CD4-positive, alpha-beta T cell (primary cell): ENCODE results near the gene CYP24A1. TPM values are rescaled to one million over a fixed set of nuclear protein-coding genes. Genes with fewer than 3 reads are reported as not detected.

Source experiments
- ATAC-seq: fragments of 200-7000 bp; cut with Tn5 transposase; one replicate; pipeline ENCODE4 v1.10.0; 2022; ENCODE audit warnings: mild to moderate bottlenecking; ENCODE audit not compliant: poor library complexity
- CTCF ChIA-PET: fragments of 350-600 bp; sonication (Branson Sonifier 250); formaldehyde crosslinking; loops from one replicate; lab custom pipeline; 2021; ENCODE audit warnings: antibody characterized with exemption, inconsistent platforms; lab: Charles Lee
- POLR2A ChIA-PET: fragments of 350-600 bp; sonication (Branson Sonifier 250); formaldehyde crosslinking; loops from one replicate; lab custom pipeline; 2021; ENCODE audit warnings: antibody characterized with exemption, inconsistent platforms; lab: Charles Lee
- DNase-seq, 14 experiments: peaks; one replicate each; pipeline ENCODE4 v3.0.0-alpha.2; 2013 to 2020; ENCODE audit warnings: mixed read lengths in 2 of 14
- H3K27ac ChIP-seq, 2 donors: one replicate each; pipeline versions ENCODE4 v1.5.1 to v1.7.0; 2013; ENCODE audit warnings: low read length in 2 of 2, low read depth in 1 of 2, mild to moderate bottlenecking in 1 of 2
- H3K27me3 ChIP-seq, 2 experiments: 1 replicate in 1 of 2; 2 replicates in 1 of 2; pipeline versions ENCODE4 v1.6.1 to v1.7.0; 2013; ENCODE audit warnings: low read length in 2 of 2, control low read depth in 1 of 2, mild to moderate bottlenecking in 1 of 2, moderate library complexity in 1 of 2; ENCODE audit not compliant: insufficient read depth in 2 of 2, control insufficient read depth in 1 of 2
- H3K36me3 ChIP-seq: one replicate; pipeline ENCODE4 v1.6.1; 2013; ENCODE audit warnings: low read length, control low read depth; ENCODE audit not compliant: insufficient read depth
- H3K4me1 ChIP-seq: one replicate; pipeline ENCODE4 v1.6.1; 2013; ENCODE audit warnings: low read length, control low read depth; ENCODE audit not compliant: insufficient read depth
- H3K4me3 ChIP-seq: one replicate; pipeline ENCODE4 v1.5.1; 2013; ENCODE audit warnings: mild to moderate bottlenecking, low read length, moderate library complexity
- H3K9me3 ChIP-seq, 2 experiments: 1 replicate in 1 of 2; 2 replicates in 1 of 2; pipeline versions ENCODE4 v1.6.1 to v1.7.0; 2013; ENCODE audit warnings: low read length in 2 of 2, mild to moderate bottlenecking in 2 of 2, control low read depth in 1 of 2, moderate library complexity in 1 of 2; ENCODE audit not compliant: control insufficient read depth in 1 of 2, insufficient read depth in 1 of 2
- H3K27ac Mint-ChIP-seq: one replicate; pipeline ENCODE4 v1.8.0; 2020; ENCODE audit warnings: mixed read lengths
- H3K27me3 Mint-ChIP-seq: one replicate; pipeline ENCODE4 v1.8.0; 2021; ENCODE audit warnings: mixed read lengths
- H3K36me3 Mint-ChIP-seq: one replicate; pipeline ENCODE4 v1.8.0; 2021; ENCODE audit warnings: low read depth, mixed read lengths
- H3K4me1 Mint-ChIP-seq: one replicate; pipeline ENCODE4 v1.8.0; 2021; ENCODE audit warnings: low read depth, mixed read lengths
- H3K4me3 Mint-ChIP-seq: one replicate; pipeline ENCODE4 v1.8.0; 2020; ENCODE audit warnings: mild to moderate bottlenecking, mixed read lengths
- H3K9me3 Mint-ChIP-seq: one replicate; pipeline ENCODE4 v1.8.0; 2020; ENCODE audit warnings: mixed read lengths
- intact Hi-C, 2 experiments: fragments of 100-400 bp; cut with DNase I in 1 of 2; cut with micrococcal nuclease in 1 of 2; formaldehyde crosslinking; loops; one replicate each; pipeline versions ENCODE4 v1.15.1 to v1.9.0; 2023 to 2025; cut with DNase I, micrococcal nuclease
- total RNA-seq, 174 experiments: library from RNA in 2 of 174; stranded (reverse) in 2 of 174; gene quantifications; one replicate each; pipeline ENCODE4 v1.2.3 and lab custom pipeline; 2021 to 2026
- TF ChIP-seq, protein P1 (sequence below): fragments of 200-600 bp; IDR thresholded peaks from one replicate; pipeline ENCODE4 v1.8.0; 2022; ENCODE audit warnings: antibody characterized with exemption, mild to moderate bottlenecking

The CYP24A1 gene
- total RNA-seq, 2 experiments from 2014 or later, result 0.56 to 1.0 TPM

DNA sequence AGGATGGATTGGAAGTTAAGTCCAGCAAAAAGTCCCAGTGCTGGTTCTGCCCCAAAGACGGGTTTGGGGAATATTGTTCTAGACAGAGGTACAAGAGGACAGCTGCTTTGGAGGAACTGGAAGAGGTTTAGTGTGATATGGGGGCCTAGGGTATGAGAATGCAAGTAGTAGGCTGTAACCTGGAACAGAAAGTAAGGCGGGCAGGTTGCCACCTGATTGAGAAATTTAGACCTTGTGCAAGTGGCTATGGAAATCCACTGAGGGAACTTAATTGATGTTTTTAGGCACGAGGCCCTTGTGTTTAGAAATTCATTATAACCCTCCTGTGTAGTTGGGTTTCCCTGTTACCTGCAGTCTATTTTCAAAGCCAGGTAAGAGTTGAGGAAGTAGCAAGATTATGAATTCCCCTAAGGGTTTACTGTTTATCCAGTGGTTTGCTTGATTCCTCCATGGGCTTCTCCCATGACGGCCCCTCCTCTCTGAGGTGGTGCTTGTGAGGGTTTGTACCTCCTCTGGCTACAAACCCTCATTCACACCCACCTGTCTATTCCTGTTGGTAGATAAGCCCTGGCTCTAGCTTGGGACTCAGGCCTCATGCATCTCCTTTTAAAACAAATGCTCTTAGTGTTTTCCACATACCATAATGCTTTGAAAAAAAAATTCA lies 61.4 kb downstream of the CYP24A1 start:
- Histone ChIP-seq H3K27ac (no peak overlapping the region), H3K9me3 (no peaks in the 10 kb centered on the region), H3K36me3 (no peaks in the 10 kb centered on the region), H3K4me1 (no peaks in the 10 kb centered on the region), H3K27me3 (peaks cover 0 to 2% of the 10 kb centered on the region in 2 experiments), H3K4me3 (no peak overlapping the region)
- ChIA-PET POLR2A (no interaction called here), CTCF (no interaction called here)
- DNase-seq, result no peak
- H3K27ac Mint-ChIP-seq, result no peak overlapping the region
- no peak overlapping the region for H3K4me3 Mint-ChIP-seq
- TF ChIP-seq, protein P1, sequence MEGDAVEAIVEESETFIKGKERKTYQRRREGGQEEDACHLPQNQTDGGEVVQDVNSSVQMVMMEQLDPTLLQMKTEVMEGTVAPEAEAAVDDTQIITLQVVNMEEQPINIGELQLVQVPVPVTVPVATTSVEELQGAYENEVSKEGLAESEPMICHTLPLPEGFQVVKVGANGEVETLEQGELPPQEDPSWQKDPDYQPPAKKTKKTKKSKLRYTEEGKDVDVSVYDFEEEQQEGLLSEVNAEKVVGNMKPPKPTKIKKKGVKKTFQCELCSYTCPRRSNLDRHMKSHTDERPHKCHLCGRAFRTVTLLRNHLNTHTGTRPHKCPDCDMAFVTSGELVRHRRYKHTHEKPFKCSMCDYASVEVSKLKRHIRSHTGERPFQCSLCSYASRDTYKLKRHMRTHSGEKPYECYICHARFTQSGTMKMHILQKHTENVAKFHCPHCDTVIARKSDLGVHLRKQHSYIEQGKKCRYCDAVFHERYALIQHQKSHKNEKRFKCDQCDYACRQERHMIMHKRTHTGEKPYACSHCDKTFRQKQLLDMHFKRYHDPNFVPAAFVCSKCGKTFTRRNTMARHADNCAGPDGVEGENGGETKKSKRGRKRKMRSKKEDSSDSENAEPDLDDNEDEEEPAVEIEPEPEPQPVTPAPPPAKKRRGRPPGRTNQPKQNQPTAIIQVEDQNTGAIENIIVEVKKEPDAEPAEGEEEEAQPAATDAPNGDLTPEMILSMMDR, result no peak
- no peaks in the 10 kb centered on the region for H3K9me3 Mint-ChIP-seq
- H3K36me3 Mint-ChIP-seq, result no peaks in the 10 kb centered on the region
- intact Hi-C loops, result no loop called here
- H3K27me3 Mint-ChIP-seq, result peaks cover 11% of the 10 kb centered on the region
- ATAC-seq, result no peak
- no peaks in the 10 kb centered on the region for H3K4me1 Mint-ChIP-seq

DNA sequence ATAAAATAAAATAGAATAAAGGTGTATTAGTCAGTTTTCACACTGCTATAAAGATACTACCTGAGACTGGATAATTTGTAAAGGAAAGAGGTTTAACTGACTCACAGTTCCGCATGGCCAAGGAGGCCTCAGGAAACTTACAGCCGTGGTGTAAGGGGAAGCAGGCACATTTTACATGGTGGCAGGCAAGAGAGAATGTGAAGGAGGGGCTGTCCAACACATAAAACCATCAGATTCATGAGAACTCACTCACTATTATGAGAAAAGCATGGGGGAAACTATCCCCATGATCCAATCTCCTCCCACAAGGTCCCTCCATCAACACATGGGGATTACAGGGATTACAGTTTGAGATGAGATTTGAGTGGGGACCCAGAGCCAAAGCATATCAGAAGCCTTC lies 62.3 kb downstream of the CYP24A1 start:
- ChIA-PET POLR2A (no interaction called here), CTCF (interaction anchor here (1.4 kb wide), 1 partner anchor 20 kb away, joined by 3 read pairs; no protein-coding TSS in a partner anchor)
- H3K36me3 ChIP-seq, result no peaks in the 10 kb centered on the region
- no peak for ATAC-seq
- Mint-ChIP-seq H3K4me3 (no peak overlapping the region), H3K9me3 (no peaks in the 10 kb centered on the region), H3K36me3 (no peaks in the 10 kb centered on the region), H3K27ac (no peak overlapping the region), H3K27me3 (peaks cover 11% of the 10 kb centered on the region), H3K4me1 (no peaks in the 10 kb centered on the region)
- TF ChIP-seq, protein P1, result no peak
- H3K4me3 ChIP-seq, result no peak overlapping the region
- intact Hi-C loops, result no loop called here
- peaks cover 0 to 2% of the 10 kb centered on the region in 2 experiments for H3K27me3 ChIP-seq
- no peak for DNase-seq
- H3K9me3 ChIP-seq, result no peaks in the 10 kb centered on the region
- no peak overlapping the region for H3K27ac ChIP-seq
- H3K4me1 ChIP-seq, result no peaks in the 10 kb centered on the region

DNA sequence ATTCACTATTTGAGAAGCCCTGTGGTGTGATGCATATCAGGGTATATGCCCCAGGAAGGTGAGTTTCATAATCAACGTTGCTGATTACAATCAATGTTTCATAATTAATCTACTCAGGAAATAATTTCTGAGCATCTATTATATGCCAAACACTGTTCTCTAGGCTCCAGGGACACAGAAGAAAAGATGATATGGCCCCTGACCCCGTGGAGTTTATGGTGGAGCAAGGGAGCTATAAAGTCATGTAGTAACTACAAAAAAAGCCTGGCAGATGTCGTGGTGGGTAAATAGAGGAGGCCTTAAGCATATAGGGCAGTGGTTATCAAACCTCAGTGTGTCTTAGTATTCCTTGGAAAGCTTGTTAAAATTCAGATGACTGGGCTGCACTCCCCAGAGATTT lies 63.3 kb downstream of the CYP24A1 start:
- ATAC-seq (no peak), DNase-seq (no peak)
- no peak overlapping the region for H3K27ac Mint-ChIP-seq
- Histone ChIP-seq H3K27me3 (peaks cover 0 to 2% of the 10 kb centered on the region in 2 experiments), H3K4me3 (no peak overlapping the region), H3K4me1 (no peaks in the 10 kb centered on the region), H3K36me3 (no peaks in the 10 kb centered on the region), H3K9me3 (no peaks in the 10 kb centered on the region), H3K27ac (no peak overlapping the region)
- no peak overlapping the region for H3K4me3 Mint-ChIP-seq
- no peaks in the 10 kb centered on the region for H3K36me3 Mint-ChIP-seq
- intact Hi-C loops, result no loop called here
- CTCF ChIA-PET, result interaction anchor here (1.4 kb wide), 1 partner anchor 19 kb away, joined by 3 read pairs; no protein-coding TSS in a partner anchor
- TF ChIP-seq, protein P1, result no peak
- H3K27me3 Mint-ChIP-seq, result peaks cover 15% of the 10 kb centered on the region
- H3K9me3 Mint-ChIP-seq, result no peaks in the 10 kb centered on the region
- H3K4me1 Mint-ChIP-seq, result no peaks in the 10 kb centered on the region
- POLR2A ChIA-PET, result no interaction called here
